HCT116 (cell line): ENCODE results near the gene RAB40C. TPM values are rescaled to one million over a fixed set of nuclear protein-coding genes. Genes with fewer than 3 reads are reported as not detected.

Experiments
- ATAC-seq: fragments of 200-7000 bp; cut with Tn5 transposase; 2 replicates; pipeline ENCODE4 v1.9.1; 2020; ENCODE audit warnings: mild to moderate bottlenecking, moderate library complexity
- BruUV-seq: library from RNA; stranded (reverse); fragments of 400-500 nt; replicated peaks from 2 replicates; lab custom pipeline; 2021; lab: Mats Ljungman, UMichigan
- CTCF ChIA-PET: fragments of 300-600 bp; sonication (Branson Sonifier 250); formaldehyde crosslinking; loops from one replicate; lab custom pipeline; 2021; ENCODE audit warnings: antibody characterized with exemption; lab: Charles Lee
- POLR2A ChIA-PET: fragments of 300-600, 350-600 bp; sonication (Branson Sonifier 250); formaldehyde crosslinking; loops from one replicate; lab custom pipeline; 2021; ENCODE audit warnings: antibody characterized with exemption; lab: Charles Lee
- RAD21 ChIA-PET, 2 experiments: fragments of 300-600 bp; sonication (Branson Sonifier 250); formaldehyde crosslinking; loops; one replicate each; lab custom pipeline; 2023; ENCODE audit warnings: low total read pairs in 2 of 2; ENCODE audit not compliant: uncharacterized antibody in 2 of 2, unreplicated experiment in 2 of 2, low non-redundant PET in 1 of 2; lab: Charles Lee
- DNase-seq: peaks from one replicate; pipeline ENCODE4 v3.0.0-alpha.2; 2010; ENCODE audit warnings: low read depth, low spot score
- H2AFZ ChIP-seq: fragments of 200-600 bp; shearing (Covaris generic), sonication (generic); 2 replicates; pipeline ENCODE4 v1.6.1; 2017; ENCODE audit warnings: low read depth, mixed run types, mixed read lengths, antibody characterized with exemption, low read length; ENCODE audit not compliant: poor library complexity, severe bottlenecking
- H3K27ac ChIP-seq: 2 replicates; pipeline ENCODE4 v1.5.1; 2012; ENCODE audit warnings: low read depth, low read length
- H3K27me3 ChIP-seq: fragments of 200-600 bp; sonication (generic); 2 replicates; pipeline ENCODE4 v1.6.1; 2016; ENCODE audit warnings: mixed run types, low read length, mixed read lengths; ENCODE audit not compliant: insufficient read depth
- H3K36me3 ChIP-seq, 2 experiments: fragments of 200-500 bp in 1 of 2; fragments of 200-600 bp in 1 of 2; sonication (Bioruptor generic) in 1 of 2; sonication (generic) in 1 of 2; 2 replicates each; pipeline versions ENCODE4 v1.5.1 to v1.6.1; 2014 to 2016; ENCODE audit warnings: low read length in 2 of 2, inconsistent platforms in 1 of 2, mixed read lengths in 1 of 2, mixed run types in 1 of 2; ENCODE audit not compliant: insufficient read depth in 2 of 2, control insufficient read depth in 1 of 2
- H3K4me1 ChIP-seq, 2 experiments: fragments of 200-600 bp in 1 of 2; sonication (generic) in 1 of 2; 2 replicates each; pipeline versions ENCODE4 v1.5.1 to v1.6.1; 2012 to 2017; ENCODE audit warnings: low read length in 2 of 2, inconsistent platforms in 1 of 2, mild to moderate bottlenecking in 1 of 2, mixed read lengths in 1 of 2, mixed run types in 1 of 2, moderate library complexity in 1 of 2; ENCODE audit not compliant: insufficient read depth in 2 of 2, control insufficient read depth in 1 of 2
- H3K4me2 ChIP-seq: fragments of 200-600 bp; sonication (generic); 2 replicates; pipeline ENCODE4 v1.6.1; 2017; ENCODE audit warnings: mixed run types, low read length, mixed read lengths
- H3K4me3 ChIP-seq, 2 experiments: fragments of 200-600 bp in 1 of 2; sonication (generic) in 1 of 2; replicated peaks in 1 of 2; 2 replicates each; pipeline ENCODE4 v1.5.1; 2011 to 2016; ENCODE audit warnings: low read length in 2 of 2, control low read depth in 1 of 2, low read depth in 1 of 2, mild to moderate bottlenecking in 1 of 2, mixed read lengths in 1 of 2, mixed run types in 1 of 2
- H3K79me2 ChIP-seq: fragments of 200-600 bp; sonication (generic); 2 replicates; pipeline ENCODE4 v1.6.1; 2017; ENCODE audit warnings: mild to moderate bottlenecking, mixed run types, low read length, moderate library complexity, mixed read lengths; ENCODE audit not compliant: insufficient read depth
- H3K9ac ChIP-seq: fragments of 200-600 bp; sonication (generic); 2 replicates; pipeline ENCODE4 v1.6.1; 2016; ENCODE audit warnings: low read length, mixed read lengths
- H3K9me2 ChIP-seq: fragments of 200-600 bp; sonication (generic), shearing (Covaris generic); 2 replicates; pipeline ENCODE4 v1.6.1; 2017; ENCODE audit warnings: mixed run types, mild to moderate bottlenecking, moderate library complexity; ENCODE audit not compliant: insufficient read depth
- H3K9me3 ChIP-seq, 2 experiments: fragments of 200-500 bp in 1 of 2; fragments of 200-600 bp in 1 of 2; sonication (Bioruptor generic) in 1 of 2; sonication (generic) in 1 of 2; 2 replicates each; pipeline ENCODE4 v1.6.1; 2014 to 2017; ENCODE audit warnings: low read length in 2 of 2, mixed read lengths in 2 of 2, inconsistent platforms in 1 of 2, low read depth in 1 of 2, mild to moderate bottlenecking in 1 of 2, mixed run types in 1 of 2, moderate library complexity in 1 of 2; ENCODE audit not compliant: control insufficient read depth in 1 of 2, insufficient read depth in 1 of 2
- H4K20me1 ChIP-seq: fragments of 200-600 bp; sonication (generic), shearing (Covaris generic); 2 replicates; pipeline ENCODE4 v1.6.1; 2017; ENCODE audit warnings: mixed run types, mild to moderate bottlenecking, moderate library complexity; ENCODE audit not compliant: insufficient read depth
- intact Hi-C: fragments of 100-400 bp; cut with micrococcal nuclease; formaldehyde crosslinking; loops from 2 replicates; pipeline ENCODE4 v1.10.0; 2022
- total RNA-seq: library from RNA; stranded (reverse); gene quantifications from one replicate; pipeline ENCODE4 v1.2.1, GENCODE V29; 2021; ENCODE audit not compliant: unreplicated experiment
- TF ChIP-seq, protein P1 (sequence below): IDR thresholded peaks from 2 replicates; pipeline ENCODE4 v1.6.1; 2011; ENCODE audit warnings: mild to moderate bottlenecking, low read length, moderate library complexity; ENCODE audit not compliant: insufficient replicate concordance; ENCODE audit errors: extremely low read depth
- TF ChIP-seq, protein P2 (sequence below): IDR thresholded peaks from 2 replicates; pipeline ENCODE4 v1.6.1; 2012; ENCODE audit warnings: low read depth

RAB40C gene
- total RNA-seq, 1 experiment from 2014 or later = 14.1 TPM

DNA sequence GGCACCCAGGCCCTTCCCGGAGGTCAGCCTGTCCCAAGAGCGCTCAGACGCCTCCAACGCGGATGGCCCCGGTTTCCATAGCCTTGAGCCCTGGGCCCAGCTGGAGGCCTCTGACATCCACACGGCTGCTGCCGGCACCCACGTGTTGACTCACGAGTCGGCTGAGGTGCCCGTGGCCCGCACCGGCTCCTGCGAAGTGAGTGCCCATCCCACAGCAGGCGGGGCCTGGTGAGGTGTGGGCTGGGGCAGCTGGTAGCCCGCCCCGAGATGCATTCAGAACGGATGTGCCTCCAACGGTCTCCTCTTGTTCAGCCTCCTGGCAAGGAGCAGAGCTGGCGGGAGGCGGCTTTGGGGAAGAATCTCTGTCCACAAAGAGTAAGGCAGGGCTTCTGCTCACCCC, 62.0 kb downstream of the RAB40C start (continued):
- TF ChIP-seq, protein P1, sequence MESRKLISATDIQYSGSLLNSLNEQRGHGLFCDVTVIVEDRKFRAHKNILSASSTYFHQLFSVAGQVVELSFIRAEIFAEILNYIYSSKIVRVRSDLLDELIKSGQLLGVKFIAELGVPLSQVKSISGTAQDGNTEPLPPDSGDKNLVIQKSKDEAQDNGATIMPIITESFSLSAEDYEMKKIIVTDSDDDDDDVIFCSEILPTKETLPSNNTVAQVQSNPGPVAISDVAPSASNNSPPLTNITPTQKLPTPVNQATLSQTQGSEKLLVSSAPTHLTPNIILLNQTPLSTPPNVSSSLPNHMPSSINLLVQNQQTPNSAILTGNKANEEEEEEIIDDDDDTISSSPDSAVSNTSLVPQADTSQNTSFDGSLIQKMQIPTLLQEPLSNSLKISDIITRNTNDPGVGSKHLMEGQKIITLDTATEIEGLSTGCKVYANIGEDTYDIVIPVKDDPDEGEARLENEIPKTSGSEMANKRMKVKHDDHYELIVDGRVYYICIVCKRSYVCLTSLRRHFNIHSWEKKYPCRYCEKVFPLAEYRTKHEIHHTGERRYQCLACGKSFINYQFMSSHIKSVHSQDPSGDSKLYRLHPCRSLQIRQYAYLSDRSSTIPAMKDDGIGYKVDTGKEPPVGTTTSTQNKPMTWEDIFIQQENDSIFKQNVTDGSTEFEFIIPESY = no peak

DNA sequence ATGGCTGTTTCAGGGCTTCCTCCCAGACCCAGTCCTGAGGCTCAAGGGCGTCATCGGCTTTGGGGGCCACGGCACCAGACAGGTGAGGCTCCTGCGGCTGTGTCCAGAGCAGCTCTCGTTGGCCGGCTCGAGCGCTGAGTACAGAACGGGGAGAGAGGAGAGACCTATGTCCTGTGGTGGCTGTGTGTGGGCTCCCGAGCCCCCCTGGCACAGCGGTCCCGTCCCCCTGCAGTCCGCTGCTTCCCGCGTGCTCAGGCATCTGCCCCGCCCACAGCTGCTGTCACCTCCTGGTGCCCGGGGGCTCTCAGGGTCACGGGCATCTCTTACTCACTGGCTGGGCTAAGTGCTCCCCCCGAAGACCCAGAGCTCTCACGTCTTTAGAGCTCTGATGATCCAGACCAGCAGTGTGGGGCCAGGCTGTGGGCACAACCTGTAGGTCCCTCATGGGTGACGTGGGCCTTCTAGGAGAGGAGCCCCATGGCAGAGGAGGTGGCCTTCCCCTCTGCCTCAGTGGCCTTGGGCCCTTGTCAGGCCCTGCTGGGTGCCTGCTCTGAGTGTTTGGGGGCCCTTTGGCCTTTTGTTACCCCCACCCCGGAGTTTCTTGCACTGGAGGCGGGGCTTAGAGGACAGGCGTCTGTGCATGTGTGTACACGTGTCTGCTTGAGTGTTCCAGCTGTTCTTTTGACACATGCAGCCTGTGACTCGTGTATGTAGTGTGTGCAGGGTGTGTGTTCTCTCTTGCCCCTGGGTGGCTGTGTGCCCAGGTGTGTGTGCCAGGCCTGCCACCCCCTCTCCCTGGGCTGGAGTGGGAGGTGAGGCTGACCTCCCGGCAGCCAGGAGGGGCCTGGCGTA, 62.8 kb downstream of the RAB40C start:
- DNase-seq (no peak), ATAC-seq (no peak)
- Histone ChIP-seq H3K4me2 (no peak overlapping the region), H3K4me1 (peaks cover 5 to 18% of the 10 kb centered on the region in 2 experiments; a peak in 2 of 4 replicates), H3K27ac (no peak overlapping the region), H3K79me2 (peaks cover 17% of the 10 kb centered on the region), H3K9me3 (no peaks in the 10 kb centered on the region), H3K4me3 (no peak overlapping the region), H2AFZ (no peak overlapping the region), H3K9me2 (no peaks in the 10 kb centered on the region), H3K36me3 (no peaks in the 10 kb centered on the region), H3K9ac (no peak overlapping the region), H3K27me3 (no peaks in the 10 kb centered on the region), H4K20me1 (no peaks in the 10 kb centered on the region)
- ChIA-PET RAD21 (no interaction called here), CTCF (interaction anchor here (1.0 kb wide), 1 partner anchor 32 kb away, joined by 3 read pairs; the partner anchor contains the start of gene JMJD8), POLR2A (no interaction called here)
- no TSS peak for BruUV-seq
- intact Hi-C loops = no loop called here
- TF ChIP-seq, protein P2, sequence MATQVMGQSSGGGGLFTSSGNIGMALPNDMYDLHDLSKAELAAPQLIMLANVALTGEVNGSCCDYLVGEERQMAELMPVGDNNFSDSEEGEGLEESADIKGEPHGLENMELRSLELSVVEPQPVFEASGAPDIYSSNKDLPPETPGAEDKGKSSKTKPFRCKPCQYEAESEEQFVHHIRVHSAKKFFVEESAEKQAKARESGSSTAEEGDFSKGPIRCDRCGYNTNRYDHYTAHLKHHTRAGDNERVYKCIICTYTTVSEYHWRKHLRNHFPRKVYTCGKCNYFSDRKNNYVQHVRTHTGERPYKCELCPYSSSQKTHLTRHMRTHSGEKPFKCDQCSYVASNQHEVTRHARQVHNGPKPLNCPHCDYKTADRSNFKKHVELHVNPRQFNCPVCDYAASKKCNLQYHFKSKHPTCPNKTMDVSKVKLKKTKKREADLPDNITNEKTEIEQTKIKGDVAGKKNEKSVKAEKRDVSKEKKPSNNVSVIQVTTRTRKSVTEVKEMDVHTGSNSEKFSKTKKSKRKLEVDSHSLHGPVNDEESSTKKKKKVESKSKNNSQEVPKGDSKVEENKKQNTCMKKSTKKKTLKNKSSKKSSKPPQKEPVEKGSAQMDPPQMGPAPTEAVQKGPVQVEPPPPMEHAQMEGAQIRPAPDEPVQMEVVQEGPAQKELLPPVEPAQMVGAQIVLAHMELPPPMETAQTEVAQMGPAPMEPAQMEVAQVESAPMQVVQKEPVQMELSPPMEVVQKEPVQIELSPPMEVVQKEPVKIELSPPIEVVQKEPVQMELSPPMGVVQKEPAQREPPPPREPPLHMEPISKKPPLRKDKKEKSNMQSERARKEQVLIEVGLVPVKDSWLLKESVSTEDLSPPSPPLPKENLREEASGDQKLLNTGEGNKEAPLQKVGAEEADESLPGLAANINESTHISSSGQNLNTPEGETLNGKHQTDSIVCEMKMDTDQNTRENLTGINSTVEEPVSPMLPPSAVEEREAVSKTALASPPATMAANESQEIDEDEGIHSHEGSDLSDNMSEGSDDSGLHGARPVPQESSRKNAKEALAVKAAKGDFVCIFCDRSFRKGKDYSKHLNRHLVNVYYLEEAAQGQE = no peak
